HEK293 (cell line): ENCODE measurements around the gene ZFYVE21.

ENCODE experiments used
- CTCF ChIP-seq: fragments of 450-650 bp; formaldehyde crosslinking; IDR thresholded peaks from 2 replicates; pipeline ENCODE4 v1.5.1; 2016; ENCODE audit warnings: missing biosample characterization, missing genetic modification characterization
- YY1 ChIP-seq: fragments of 450-650 bp; formaldehyde crosslinking; IDR thresholded peaks from 2 replicates; pipeline ENCODE4 v1.5.1; 2018; ENCODE audit warnings: missing biosample characterization, missing genetic modification characterization
- ZNF146 ChIP-seq: fragments of 450-650 bp; formaldehyde crosslinking; IDR thresholded peaks from 2 replicates; pipeline ENCODE4 v1.5.1; 2016; ENCODE audit warnings: missing biosample characterization, missing genetic modification characterization

- TF ChIP-seq CTCF (tag by site-specific recombination) (no peak), YY1 (tag by site-specific recombination) (no peak), ZNF146 (no peak)
These were observed 19.0 kb upstream of the ZFYVE21 start for GRCh38 chr14:103696466-103697071.
